Panc1 (cell line): ENCODE measurements around the gene GALNT1. TPM values are rescaled to one million over a fixed set of nuclear protein-coding genes. Genes with fewer than 3 reads are reported as not detected.

Experiments used
- ATAC-seq: fragments of 200-7000 bp; cut with Tn5 transposase; 2 replicates; pipeline ENCODE4 v1.9.1; 2020; ENCODE audit warnings: mild to moderate bottlenecking, moderate library complexity
- BruUV-seq: library from RNA; stranded (reverse); fragments of 400-500 nt; replicated peaks from 2 replicates; lab custom pipeline; 2021; lab: Mats Ljungman, UMichigan
- CTCF ChIA-PET: fragments of 300-600 bp; sonication (Branson Sonifier 250); formaldehyde crosslinking; loops from one replicate; lab custom pipeline; 2022; ENCODE audit warnings: antibody characterized with exemption; lab: Charles Lee
- POLR2A ChIA-PET: fragments of 300-600 bp; sonication (Branson Sonifier 250); formaldehyde crosslinking; loops from one replicate; lab custom pipeline; 2022; ENCODE audit warnings: antibody characterized with exemption; lab: Charles Lee
- DNase-seq: peaks from one replicate; pipeline ENCODE4 v3.0.0-alpha.2; 2010; ENCODE audit warnings: low read depth, low spot score
- H3K27ac ChIP-seq: 2 replicates; pipeline ENCODE4 v1.5.1; 2011; ENCODE audit warnings: mild to moderate bottlenecking, low read length, inconsistent platforms
- H3K27me3 ChIP-seq: fragments of 200-500 bp; sonication (Bioruptor generic); 2 replicates; pipeline ENCODE4 v1.6.0; 2014; ENCODE audit warnings: low read length, inconsistent platforms; ENCODE audit not compliant: control insufficient read depth, insufficient read depth
- H3K36me3 ChIP-seq: fragments of 200-500 bp; sonication (Bioruptor generic); 2 replicates; pipeline ENCODE4 v1.5.1; 2014; ENCODE audit warnings: inconsistent platforms, mild to moderate bottlenecking, low read length, moderate library complexity; ENCODE audit not compliant: control insufficient read depth, insufficient read depth
- H3K4me1 ChIP-seq: 2 replicates; pipeline ENCODE4 v1.5.1; 2011; ENCODE audit warnings: inconsistent platforms, mild to moderate bottlenecking, low read length, moderate library complexity; ENCODE audit not compliant: control insufficient read depth, insufficient read depth
- H3K4me3 ChIP-seq, 2 experiments: 2 replicates each; pipeline ENCODE4 v1.5.1; 2011 to 2012; ENCODE audit warnings: low read depth in 2 of 2, low read length in 2 of 2, mild to moderate bottlenecking in 2 of 2, inconsistent platforms in 1 of 2, moderate library complexity in 1 of 2
- H3K9me3 ChIP-seq: fragments of 200-500 bp; sonication (Bioruptor generic); 2 replicates; pipeline ENCODE4 v1.5.1; 2014; ENCODE audit warnings: low read depth, mild to moderate bottlenecking, inconsistent platforms, low read length, moderate library complexity; ENCODE audit not compliant: control insufficient read depth, insufficient read depth
- POLR2AphosphoS5 ChIP-seq: IDR thresholded peaks from 2 replicates; pipeline ENCODE4 v1.6.1; 2012; ENCODE audit warnings: mild to moderate bottlenecking, low read depth, low read length, moderate library complexity
- SIN3A ChIP-seq: IDR thresholded peaks from 2 replicates; pipeline ENCODE4 v1.6.1; 2012; ENCODE audit warnings: low read depth, mild to moderate bottlenecking, low read length, moderate library complexity, borderline replicate concordance; ENCODE audit not compliant: insufficient read depth
- TCF7L2 ChIP-seq: IDR thresholded peaks from 2 replicates; pipeline ENCODE4 v1.6.1; 2011; ENCODE audit warnings: mild to moderate bottlenecking, low read depth, low read length, inconsistent platforms
- in situ Hi-C: cut with HindIII; loops from 2 replicates; pipeline ENCODE4 v1.10.0; 2016; ENCODE audit warnings: low sequenced_read_pairs, low pct_unique_long_range_greater_than_20kb
- intact Hi-C: fragments of 100-400 bp; cut with micrococcal nuclease; formaldehyde crosslinking; loops from one replicate; pipeline ENCODE4 v1.10.0; 2022; ENCODE audit not compliant: unreplicated experiment
- total RNA-seq: library from RNA; stranded (reverse); gene quantifications from one replicate; pipeline ENCODE4 v1.2.1, GENCODE V29; 2021; ENCODE audit not compliant: unreplicated experiment
- TF ChIP-seq, protein P1 (sequence below): fragments of 450-650 bp; IDR thresholded peaks from 2 replicates; pipeline ENCODE4 v1.5.1; 2017; ENCODE audit warnings: mild to moderate bottlenecking
- TF ChIP-seq, protein P2 (sequence below), 2 experiments: IDR thresholded peaks; 2 replicates each; pipeline ENCODE4 v1.6.1; 2011 to 2012; ENCODE audit warnings: low read depth in 2 of 2, control low read depth in 1 of 2, low read length in 1 of 2, mild to moderate bottlenecking in 1 of 2, moderate library complexity in 1 of 2; ENCODE audit not compliant: insufficient read depth in 1 of 2

The GALNT1 gene
- total RNA-seq, 1 experiment from 2014 or later: 147 TPM

DNA sequence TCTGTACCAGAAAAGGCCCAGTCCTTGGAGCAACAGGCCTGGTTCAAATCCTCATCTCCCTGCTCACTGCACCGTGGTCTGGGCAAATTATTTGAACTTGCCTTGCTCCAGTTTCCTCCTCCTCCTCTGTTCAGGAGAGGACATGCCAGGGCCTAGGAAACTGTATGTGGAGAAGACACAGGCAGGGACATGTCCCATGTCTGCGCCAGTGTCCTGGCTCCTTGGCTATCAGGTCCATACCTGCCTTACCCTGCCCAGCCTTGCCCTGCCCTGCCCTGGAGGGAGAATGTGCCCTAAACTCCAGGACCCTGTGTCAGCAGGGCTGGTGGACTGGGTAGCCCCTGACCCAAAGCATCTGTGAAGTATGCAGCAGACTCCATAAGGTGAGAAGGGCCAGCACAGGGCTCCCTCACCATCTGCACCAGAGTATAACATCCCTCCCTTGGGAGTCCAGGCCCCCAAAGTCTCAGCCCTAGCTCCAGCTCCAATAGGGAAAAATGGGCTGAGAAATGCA, 165.3 kb downstream of the GALNT1 start:
- in situ Hi-C loops (no loop called here), intact Hi-C loops (no loop called here)
- TF ChIP-seq, protein P1, sequence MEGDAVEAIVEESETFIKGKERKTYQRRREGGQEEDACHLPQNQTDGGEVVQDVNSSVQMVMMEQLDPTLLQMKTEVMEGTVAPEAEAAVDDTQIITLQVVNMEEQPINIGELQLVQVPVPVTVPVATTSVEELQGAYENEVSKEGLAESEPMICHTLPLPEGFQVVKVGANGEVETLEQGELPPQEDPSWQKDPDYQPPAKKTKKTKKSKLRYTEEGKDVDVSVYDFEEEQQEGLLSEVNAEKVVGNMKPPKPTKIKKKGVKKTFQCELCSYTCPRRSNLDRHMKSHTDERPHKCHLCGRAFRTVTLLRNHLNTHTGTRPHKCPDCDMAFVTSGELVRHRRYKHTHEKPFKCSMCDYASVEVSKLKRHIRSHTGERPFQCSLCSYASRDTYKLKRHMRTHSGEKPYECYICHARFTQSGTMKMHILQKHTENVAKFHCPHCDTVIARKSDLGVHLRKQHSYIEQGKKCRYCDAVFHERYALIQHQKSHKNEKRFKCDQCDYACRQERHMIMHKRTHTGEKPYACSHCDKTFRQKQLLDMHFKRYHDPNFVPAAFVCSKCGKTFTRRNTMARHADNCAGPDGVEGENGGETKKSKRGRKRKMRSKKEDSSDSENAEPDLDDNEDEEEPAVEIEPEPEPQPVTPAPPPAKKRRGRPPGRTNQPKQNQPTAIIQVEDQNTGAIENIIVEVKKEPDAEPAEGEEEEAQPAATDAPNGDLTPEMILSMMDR: no peak
- TF ChIP-seq, protein P2, sequence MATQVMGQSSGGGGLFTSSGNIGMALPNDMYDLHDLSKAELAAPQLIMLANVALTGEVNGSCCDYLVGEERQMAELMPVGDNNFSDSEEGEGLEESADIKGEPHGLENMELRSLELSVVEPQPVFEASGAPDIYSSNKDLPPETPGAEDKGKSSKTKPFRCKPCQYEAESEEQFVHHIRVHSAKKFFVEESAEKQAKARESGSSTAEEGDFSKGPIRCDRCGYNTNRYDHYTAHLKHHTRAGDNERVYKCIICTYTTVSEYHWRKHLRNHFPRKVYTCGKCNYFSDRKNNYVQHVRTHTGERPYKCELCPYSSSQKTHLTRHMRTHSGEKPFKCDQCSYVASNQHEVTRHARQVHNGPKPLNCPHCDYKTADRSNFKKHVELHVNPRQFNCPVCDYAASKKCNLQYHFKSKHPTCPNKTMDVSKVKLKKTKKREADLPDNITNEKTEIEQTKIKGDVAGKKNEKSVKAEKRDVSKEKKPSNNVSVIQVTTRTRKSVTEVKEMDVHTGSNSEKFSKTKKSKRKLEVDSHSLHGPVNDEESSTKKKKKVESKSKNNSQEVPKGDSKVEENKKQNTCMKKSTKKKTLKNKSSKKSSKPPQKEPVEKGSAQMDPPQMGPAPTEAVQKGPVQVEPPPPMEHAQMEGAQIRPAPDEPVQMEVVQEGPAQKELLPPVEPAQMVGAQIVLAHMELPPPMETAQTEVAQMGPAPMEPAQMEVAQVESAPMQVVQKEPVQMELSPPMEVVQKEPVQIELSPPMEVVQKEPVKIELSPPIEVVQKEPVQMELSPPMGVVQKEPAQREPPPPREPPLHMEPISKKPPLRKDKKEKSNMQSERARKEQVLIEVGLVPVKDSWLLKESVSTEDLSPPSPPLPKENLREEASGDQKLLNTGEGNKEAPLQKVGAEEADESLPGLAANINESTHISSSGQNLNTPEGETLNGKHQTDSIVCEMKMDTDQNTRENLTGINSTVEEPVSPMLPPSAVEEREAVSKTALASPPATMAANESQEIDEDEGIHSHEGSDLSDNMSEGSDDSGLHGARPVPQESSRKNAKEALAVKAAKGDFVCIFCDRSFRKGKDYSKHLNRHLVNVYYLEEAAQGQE (IDR thresholded peaks at IDR 0.05; ENCODE audit: insufficient read depth in 1 of 2, low read depth in 2 of 2, low read length in 1 of 2): no peak
- TF ChIP-seq SIN3A: no peak
- no peak for TF ChIP-seq POLR2AphosphoS5
- no peak for TF ChIP-seq TCF7L2
- DNase-seq (no peak), ATAC-seq (no peak)
- H3K4me3 ChIP-seq: no peak overlapping the region
- POLR2A ChIA-PET: interaction anchor here (0.6 kb wide), 1 partner anchor 44 kb away, joined by 3 read pairs; no protein-coding TSS in a partner anchor
- no TSS peak for BruUV-seq
- CTCF ChIA-PET: no interaction called here
- no peaks in the 10 kb centered on the region for H3K36me3 ChIP-seq
- no peaks in the 10 kb centered on the region for H3K9me3 ChIP-seq
- no peaks in the 10 kb centered on the region for H3K27me3 ChIP-seq
- H3K4me1 ChIP-seq: no peaks in the 10 kb centered on the region
- H3K27ac ChIP-seq: no peak overlapping the region

DNA sequence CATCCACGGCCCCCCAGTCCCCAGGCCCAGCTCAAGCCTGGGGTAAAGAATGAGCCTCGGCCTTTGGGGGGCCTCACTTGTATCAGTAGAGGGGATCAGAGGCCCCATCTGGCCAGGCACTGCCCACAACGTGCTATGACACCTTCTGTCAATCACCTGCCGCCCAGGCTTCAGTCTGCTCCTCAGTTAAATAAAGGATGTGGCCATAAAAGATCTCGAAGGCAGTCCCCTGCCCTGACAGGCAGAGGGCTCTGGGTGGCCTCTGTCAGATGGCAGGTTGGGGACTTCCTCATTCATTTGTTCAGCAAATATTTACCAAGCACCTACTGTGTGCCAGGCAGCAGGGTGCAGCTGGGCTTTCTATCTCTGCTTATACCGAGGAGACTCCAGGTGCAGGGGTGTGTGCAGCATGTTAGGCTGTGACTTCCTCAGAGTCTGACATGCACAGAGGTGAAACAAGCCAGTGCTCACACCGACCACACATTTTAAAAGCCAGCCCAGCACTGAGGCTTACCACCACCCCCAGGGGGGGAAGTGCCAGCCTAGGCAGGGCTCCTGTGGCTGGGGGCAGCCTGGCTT, 166.4 kb downstream of the GALNT1 start:
- H3K27ac ChIP-seq: no peak overlapping the region
- H3K4me3 ChIP-seq: no peak overlapping the region
- no peaks in the 10 kb centered on the region for H3K4me1 ChIP-seq
- ChIA-PET POLR2A (no interaction called here), CTCF (interaction anchor here (0.7 kb wide), 1 partner anchor 11 kb away, joined by 3 read pairs; no protein-coding TSS in a partner anchor)
- no peak for DNase-seq
- no peaks in the 10 kb centered on the region for H3K27me3 ChIP-seq
- H3K36me3 ChIP-seq: no peaks in the 10 kb centered on the region
- in situ Hi-C loops: no loop called here
- BruUV-seq: no TSS peak
- no peaks in the 10 kb centered on the region for H3K9me3 ChIP-seq
- intact Hi-C loops: no loop called here
- no peak for ATAC-seq
- no peak for TF ChIP-seq POLR2AphosphoS5
- TF ChIP-seq, protein P2 (IDR thresholded peaks at IDR 0.05; ENCODE audit: insufficient read depth in 1 of 2, low read depth in 2 of 2, low read length in 1 of 2): no peak
- TF ChIP-seq TCF7L2: no peak
- TF ChIP-seq, protein P1: no peak
- TF ChIP-seq SIN3A: no peak
